DOHH2 (cell line): ENCODE results near the gene SERINC5.
"Not testable (repeated sequence)": the region's sequence is repeated elsewhere in the genome, so short reads cannot be mapped to it uniquely, and the experiment has no call there.

Source experiments
- H3F3A ChIP-seq: fragments of 200-600 bp; sonication (generic), shearing (Covaris generic); 2 replicates; pipeline ENCODE4 v1.6.0; 2016; ENCODE audit warnings: antibody characterized with exemption, mild to moderate bottlenecking; ENCODE audit not compliant: control insufficient read depth, insufficient read depth
- H3K27ac ChIP-seq: fragments of 200-600 bp; sonication (generic); 2 replicates; pipeline ENCODE4 v1.5.1; 2014; ENCODE audit warnings: low read depth, mild to moderate bottlenecking, low read length, moderate library complexity
- H3K27me3 ChIP-seq: fragments of 200-600 bp; sonication (generic); 2 replicates; pipeline ENCODE4 v1.6.1; 2014; ENCODE audit warnings: mild to moderate bottlenecking, low read length, mixed read lengths; ENCODE audit not compliant: control insufficient read depth
- H3K36me3 ChIP-seq: fragments of 200-600 bp; sonication (generic); 2 replicates; pipeline ENCODE4 v1.6.1; 2014; ENCODE audit warnings: mild to moderate bottlenecking, low read length, moderate library complexity, mixed read lengths; ENCODE audit not compliant: control insufficient read depth
- H3K4me1 ChIP-seq: fragments of 200-600 bp; sonication (generic); 2 replicates; pipeline ENCODE4 v1.6.1; 2014; ENCODE audit warnings: mild to moderate bottlenecking, low read length, mixed read lengths; ENCODE audit not compliant: control insufficient read depth
- H3K4me2 ChIP-seq: fragments of 200-600 bp; sonication (generic); 2 replicates; pipeline ENCODE4 v1.6.0; 2014; ENCODE audit warnings: mild to moderate bottlenecking, low read length, moderate library complexity
- H3K4me3 ChIP-seq: fragments of 200-600 bp; sonication (generic); 2 replicates; pipeline ENCODE4 v1.5.1; 2014; ENCODE audit warnings: mild to moderate bottlenecking, low read length, mixed read lengths
- H3K79me2 ChIP-seq: fragments of 200-600 bp; sonication (generic); 2 replicates; pipeline ENCODE4 v1.6.1; 2014; ENCODE audit warnings: mild to moderate bottlenecking, low read length, mixed read lengths; ENCODE audit not compliant: control insufficient read depth
- H3K9me2 ChIP-seq: fragments of 200-600 bp; sonication (generic); replicated peaks from 2 replicates; pipeline ENCODE4 v1.6.1; 2014; ENCODE audit warnings: mild to moderate bottlenecking, low read length, mixed read lengths; ENCODE audit not compliant: control insufficient read depth
- H3K9me3 ChIP-seq: fragments of 200-600 bp; sonication (generic); 2 replicates; pipeline ENCODE4 v1.6.1; 2014; ENCODE audit warnings: antibody characterized with exemption, low read length, mixed read lengths; ENCODE audit not compliant: control insufficient read depth, insufficient read depth
- H4K20me1 ChIP-seq: fragments of 200-600 bp; sonication (generic); 2 replicates; pipeline ENCODE4 v1.6.0; 2014; ENCODE audit warnings: low read depth, mild to moderate bottlenecking, antibody characterized with exemption, low read length, moderate library complexity; ENCODE audit not compliant: control insufficient read depth, insufficient read depth
- EZH2phosphoT487 ChIP-seq: fragments of 200-600 bp; sonication (generic); IDR thresholded peaks from 2 replicates; pipeline ENCODE4 v1.6.1; 2017; ENCODE audit warnings: borderline replicate concordance, mild to moderate bottlenecking, antibody characterized with exemption, low read length, moderate library complexity, mixed read lengths
- TF ChIP-seq, protein P1 (sequence below): fragments of 200-600 bp; sonication (generic); IDR thresholded peaks from one replicate; pipeline ENCODE4 v1.5.1; 2014; ENCODE audit warnings: antibody characterized with exemption, mild to moderate bottlenecking, low read depth, low read length; ENCODE audit not compliant: poor library complexity, severe bottlenecking

The SERINC5 gene

DNA sequence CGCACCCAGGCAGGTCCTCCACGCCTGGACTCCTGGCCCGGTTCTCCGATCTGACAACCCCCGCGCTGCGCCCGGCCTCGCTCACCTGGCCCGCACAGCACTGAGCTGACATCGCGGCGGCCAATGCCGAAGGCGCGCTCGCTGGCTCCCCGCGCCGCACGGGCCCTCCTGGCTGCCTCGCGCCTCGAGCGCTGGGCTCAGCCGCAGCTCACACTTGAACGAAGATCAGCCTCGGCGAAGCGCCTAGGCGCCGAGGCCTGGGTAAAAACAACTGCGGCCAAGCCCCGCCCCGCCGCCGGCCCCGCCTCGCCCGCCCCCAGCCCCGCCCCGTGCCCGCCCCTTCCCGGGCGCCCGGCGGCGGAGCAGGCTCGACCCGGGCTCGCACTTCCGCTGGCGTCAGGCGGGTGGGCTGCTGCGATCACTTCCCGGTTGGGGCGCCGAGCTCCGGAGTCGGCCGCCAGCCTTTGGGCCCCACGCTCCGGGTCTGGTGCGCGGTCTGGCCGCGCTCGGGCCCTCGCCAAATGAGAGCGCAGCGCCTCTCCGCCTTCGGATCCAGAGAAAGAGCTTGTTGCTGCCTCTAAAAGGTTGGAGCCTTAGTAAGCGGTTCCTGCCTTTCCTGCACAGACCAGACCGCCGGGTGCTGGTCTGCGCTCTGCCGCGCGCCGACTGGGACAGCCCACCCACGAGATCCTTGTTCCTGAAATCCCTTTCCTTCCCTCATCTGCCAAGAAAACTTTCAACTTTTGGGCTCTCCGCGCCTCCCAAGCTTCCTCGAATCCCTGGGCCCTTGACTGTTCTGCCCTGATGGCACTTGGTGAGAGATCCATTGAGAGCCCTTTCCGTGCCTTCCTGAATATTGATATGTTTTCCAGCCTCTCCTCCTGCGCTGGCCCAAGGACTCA, at the start of gene SERINC5:
Gene SERINC5, minus strand, starts transcription at position 238 of the 902 bp plus-strand sequence. Its CDS starts 126 bp downstream, at position 112.
- H3K79me2 ChIP-seq, result peaks cover 5% of the 10 kb centered on the region

DNA sequence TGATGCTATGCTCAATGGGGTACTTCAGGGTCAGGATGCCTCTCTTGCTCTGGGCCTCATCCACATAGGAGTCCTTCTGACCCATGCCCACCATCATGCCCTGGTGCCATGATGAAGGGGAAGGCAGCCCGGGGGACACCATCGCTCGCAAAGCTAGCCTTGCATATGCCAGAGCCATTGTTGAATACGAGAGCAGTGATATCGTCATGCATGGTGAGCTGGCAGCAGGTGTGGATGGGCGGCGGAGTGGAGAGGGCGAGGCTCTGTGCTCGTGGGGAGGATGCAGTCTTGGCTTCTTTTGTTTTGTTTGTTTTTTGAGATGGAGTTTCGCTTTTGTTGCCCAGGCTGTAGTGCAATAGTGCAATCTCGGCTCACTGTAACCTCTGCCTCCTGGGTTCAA, 46.8 kb upstream of the SERINC5 start:
- H3K27me3 ChIP-seq, result no peaks in the 10 kb centered on the region
- no peak overlapping the region for H3K27ac ChIP-seq
- no peaks in the 10 kb centered on the region for H3F3A ChIP-seq
- no peaks in the 10 kb centered on the region for H3K9me2 ChIP-seq
- no peaks in the 10 kb centered on the region for H4K20me1 ChIP-seq
- H3K79me2 ChIP-seq, result no peaks in the 10 kb centered on the region
- H3K36me3 ChIP-seq, result no peaks in the 10 kb centered on the region
- TF ChIP-seq EZH2phosphoT487, result no peak
- H3K4me2 ChIP-seq, result no peak overlapping the region
- H3K9me3 ChIP-seq, result no peaks in the 10 kb centered on the region
- no peaks in the 10 kb centered on the region for H3K4me1 ChIP-seq
- H3K4me3 ChIP-seq, result no peak overlapping the region

More for the DNA sequence above, at the start of gene SERINC5:
- H3K27me3 ChIP-seq, result peaks cover 17% of the 10 kb centered on the region
- H4K20me1 ChIP-seq, result no peaks in the 10 kb centered on the region
- H3K4me2 ChIP-seq, result peak within 1 kb of the TSS; percentile 96
- no peaks in the 10 kb centered on the region for H3K9me3 ChIP-seq
- peaks cover 3% of the 10 kb centered on the region; the same call in 1 of the 2 replicates for H3K36me3 ChIP-seq
- no peaks in the 10 kb centered on the region for H3K9me2 ChIP-seq
- H3K4me3 ChIP-seq, result peak within 1 kb of the TSS; percentile 80
- H3F3A ChIP-seq, result no peaks in the 10 kb centered on the region
- no peak for TF ChIP-seq EZH2phosphoT487
- TF ChIP-seq, protein P1, sequence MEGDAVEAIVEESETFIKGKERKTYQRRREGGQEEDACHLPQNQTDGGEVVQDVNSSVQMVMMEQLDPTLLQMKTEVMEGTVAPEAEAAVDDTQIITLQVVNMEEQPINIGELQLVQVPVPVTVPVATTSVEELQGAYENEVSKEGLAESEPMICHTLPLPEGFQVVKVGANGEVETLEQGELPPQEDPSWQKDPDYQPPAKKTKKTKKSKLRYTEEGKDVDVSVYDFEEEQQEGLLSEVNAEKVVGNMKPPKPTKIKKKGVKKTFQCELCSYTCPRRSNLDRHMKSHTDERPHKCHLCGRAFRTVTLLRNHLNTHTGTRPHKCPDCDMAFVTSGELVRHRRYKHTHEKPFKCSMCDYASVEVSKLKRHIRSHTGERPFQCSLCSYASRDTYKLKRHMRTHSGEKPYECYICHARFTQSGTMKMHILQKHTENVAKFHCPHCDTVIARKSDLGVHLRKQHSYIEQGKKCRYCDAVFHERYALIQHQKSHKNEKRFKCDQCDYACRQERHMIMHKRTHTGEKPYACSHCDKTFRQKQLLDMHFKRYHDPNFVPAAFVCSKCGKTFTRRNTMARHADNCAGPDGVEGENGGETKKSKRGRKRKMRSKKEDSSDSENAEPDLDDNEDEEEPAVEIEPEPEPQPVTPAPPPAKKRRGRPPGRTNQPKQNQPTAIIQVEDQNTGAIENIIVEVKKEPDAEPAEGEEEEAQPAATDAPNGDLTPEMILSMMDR, result no peak
- H3K4me1 ChIP-seq, result peaks cover 21% of the 10 kb centered on the region
- H3K27ac ChIP-seq, result peak within 1 kb of the TSS; percentile 39

DNA sequence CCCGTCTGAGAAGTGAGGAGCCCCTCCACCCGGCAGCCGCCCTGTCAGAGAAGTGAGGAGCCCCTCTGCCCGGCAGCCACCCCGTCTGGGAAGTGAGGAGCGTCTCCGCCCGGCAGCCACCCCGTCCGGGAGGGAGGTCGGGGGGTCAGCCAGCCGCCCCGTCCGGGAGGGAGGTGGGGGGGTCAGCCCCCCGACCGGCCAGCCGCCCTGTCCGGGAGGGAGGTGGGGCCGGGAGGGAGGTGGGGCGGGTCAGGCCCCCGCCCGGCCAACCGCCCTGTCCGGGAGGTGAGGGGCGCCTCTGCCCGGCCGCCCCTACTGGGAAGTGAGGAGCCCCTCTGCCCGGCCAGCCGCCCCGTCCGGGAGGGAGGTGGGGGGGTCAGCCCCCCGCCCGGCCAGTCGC, 45.5 kb upstream of the SERINC5 start:
- not testable (repeated sequence) for H3K9me2 ChIP-seq, H3K36me3 ChIP-seq, H4K20me1 ChIP-seq, H3K4me2 ChIP-seq, H3F3A ChIP-seq, H3K4me3 ChIP-seq, H3K4me1 ChIP-seq, H3K9me3 ChIP-seq, H3K27ac ChIP-seq, H3K79me2 ChIP-seq, H3K27me3 ChIP-seq

DNA sequence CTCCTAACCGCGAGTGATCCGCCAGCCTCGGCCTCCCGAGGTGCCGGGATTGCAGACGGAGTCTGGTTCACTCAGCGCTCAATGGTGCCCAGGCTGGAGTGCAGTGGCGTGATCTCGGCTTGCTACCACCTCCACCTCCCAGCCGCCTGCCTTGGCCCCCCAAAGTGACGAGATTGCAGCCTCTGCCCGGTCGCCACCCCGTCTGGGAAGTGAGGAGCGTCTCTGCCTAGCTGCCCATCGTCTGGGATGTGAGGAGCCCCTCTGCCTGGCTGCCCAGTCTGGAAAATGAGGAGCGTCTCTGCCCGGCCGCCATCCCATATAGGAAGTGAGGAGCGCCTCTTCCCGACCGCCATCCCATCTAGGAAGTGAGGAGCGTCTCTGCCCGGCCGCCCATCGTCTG, 44.9 kb upstream of the SERINC5 start:
- not testable (repeated sequence) for H3K79me2 ChIP-seq, H3K27me3 ChIP-seq, H3K4me2 ChIP-seq, H3K27ac ChIP-seq, H3K9me3 ChIP-seq, H3K4me3 ChIP-seq, H3F3A ChIP-seq, H3K36me3 ChIP-seq, H4K20me1 ChIP-seq, H3K4me1 ChIP-seq, H3K9me2 ChIP-seq

DNA sequence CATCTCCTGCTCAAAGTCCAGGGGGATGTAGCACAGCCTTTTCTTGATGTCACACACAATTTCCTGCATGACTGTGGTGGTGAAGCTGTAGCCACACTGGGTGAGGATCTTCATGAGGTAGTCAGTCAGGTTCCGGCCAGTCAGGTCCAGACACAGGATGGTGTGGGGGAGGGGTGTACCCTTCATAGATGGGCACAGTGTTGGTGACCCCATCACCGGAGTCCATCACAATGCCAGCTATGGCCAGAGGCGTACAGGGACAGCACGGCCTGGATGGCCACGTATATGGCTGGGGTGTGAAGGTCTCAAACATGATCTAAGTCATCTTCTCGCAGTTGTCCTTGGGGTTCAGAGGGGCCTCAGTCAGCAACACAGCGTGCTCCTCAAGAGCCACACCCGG, 44.3 kb upstream of the SERINC5 start:
- Histone ChIP-seq H3K27ac (no peak overlapping the region), H3F3A (no peaks in the 10 kb centered on the region), H3K36me3 (no peaks in the 10 kb centered on the region), H3K4me1 (no peaks in the 10 kb centered on the region), H3K9me2 (no peaks in the 10 kb centered on the region), H3K4me2 (no peak overlapping the region), H3K27me3 (no peaks in the 10 kb centered on the region), H4K20me1 (no peaks in the 10 kb centered on the region), H3K9me3 (no peaks in the 10 kb centered on the region), H3K4me3 (no peak overlapping the region), H3K79me2 (no peaks in the 10 kb centered on the region)
- TF ChIP-seq, protein P1, result no peak
- no peak for TF ChIP-seq EZH2phosphoT487
